ENCODE measurements around the gene PKNOX2.

DNA sequence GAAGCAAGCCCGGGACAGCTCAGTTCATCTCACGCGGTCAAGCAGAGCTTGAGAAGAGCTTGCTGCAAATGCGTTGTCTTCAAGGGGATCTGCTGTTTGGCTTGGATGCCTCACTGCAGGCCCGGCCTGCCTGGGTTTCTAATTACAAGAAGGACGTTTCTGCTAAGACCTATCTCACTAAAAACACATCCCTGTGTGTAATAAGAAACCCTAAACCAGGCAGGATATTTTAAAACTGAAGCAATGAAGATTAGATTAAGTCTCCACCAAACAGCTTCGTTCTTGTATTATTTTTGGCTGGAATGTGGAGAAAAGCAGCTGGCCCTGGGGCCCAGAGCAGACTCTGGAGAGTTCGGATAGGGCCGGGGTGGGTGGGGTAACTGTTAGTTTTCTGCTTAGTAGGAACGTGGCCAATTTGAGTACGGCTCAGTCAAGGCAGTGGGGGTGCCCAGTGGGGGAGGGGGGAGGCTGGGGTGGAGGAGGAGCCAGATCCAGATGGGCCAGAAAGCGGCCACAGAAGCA lies 6.0 kb downstream of the PKNOX2 start:
- TF ChIP-seq, protein P1, sequence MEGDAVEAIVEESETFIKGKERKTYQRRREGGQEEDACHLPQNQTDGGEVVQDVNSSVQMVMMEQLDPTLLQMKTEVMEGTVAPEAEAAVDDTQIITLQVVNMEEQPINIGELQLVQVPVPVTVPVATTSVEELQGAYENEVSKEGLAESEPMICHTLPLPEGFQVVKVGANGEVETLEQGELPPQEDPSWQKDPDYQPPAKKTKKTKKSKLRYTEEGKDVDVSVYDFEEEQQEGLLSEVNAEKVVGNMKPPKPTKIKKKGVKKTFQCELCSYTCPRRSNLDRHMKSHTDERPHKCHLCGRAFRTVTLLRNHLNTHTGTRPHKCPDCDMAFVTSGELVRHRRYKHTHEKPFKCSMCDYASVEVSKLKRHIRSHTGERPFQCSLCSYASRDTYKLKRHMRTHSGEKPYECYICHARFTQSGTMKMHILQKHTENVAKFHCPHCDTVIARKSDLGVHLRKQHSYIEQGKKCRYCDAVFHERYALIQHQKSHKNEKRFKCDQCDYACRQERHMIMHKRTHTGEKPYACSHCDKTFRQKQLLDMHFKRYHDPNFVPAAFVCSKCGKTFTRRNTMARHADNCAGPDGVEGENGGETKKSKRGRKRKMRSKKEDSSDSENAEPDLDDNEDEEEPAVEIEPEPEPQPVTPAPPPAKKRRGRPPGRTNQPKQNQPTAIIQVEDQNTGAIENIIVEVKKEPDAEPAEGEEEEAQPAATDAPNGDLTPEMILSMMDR (IDR thresholded peaks at IDR 0.05), result no peak
- no peak for TF ChIP-seq POLR2A (IDR thresholded peaks at IDR 0.05)

Data from vagina (tissue), 2 donors.